DMS 273 (cell line): ENCODE measurements around the gene FGA.

ENCODE experiments used
- DNase-seq: peaks from one replicate; lab custom pipeline; 2025; ENCODE audit not compliant: unreplicated experiment; lab: John Stamatoyannopoulos, UW

FGA gene

GRCh38 chr4:154583230-154583629, 7.3 kb downstream of the FGA start:
- no peak for DNase-seq

- DNase-seq: no peak
These were observed 7.8 kb downstream of the FGA start for GRCh38 chr4:154582723-154583122.

GRCh38 chr4:154579927-154580326, 10.6 kb downstream of the FGA start:
- DNase-seq: no peak

GRCh38 chr4:154578919-154579318, 11.6 kb downstream of the FGA start:
- DNase-seq: no peak

GRCh38 chr4:154577324-154577723, 13.2 kb downstream of the FGA start:
- no peak for DNase-seq

- no peak for DNase-seq
These were observed 16.2 kb downstream of the FGA start for GRCh38 chr4:154574311-154574710.

- DNase-seq: no peak
These were observed 17.2 kb downstream of the FGA start for GRCh38 chr4:154573190-154573870.

GRCh38 chr4:154569584-154569983, 21.0 kb downstream of the FGA start:
- no peak for DNase-seq

GRCh38 chr4:154569028-154569427, 21.5 kb downstream of the FGA start:
- DNase-seq: no peak

- no peak for DNase-seq
These were observed 23.8 kb downstream of the FGA start for GRCh38 chr4:154566639-154567204.

- no peak for DNase-seq
These were observed 24.8 kb downstream of the FGA start for GRCh38 chr4:154565704-154566103.

- DNase-seq: no peak
These were observed 26.2 kb downstream of the FGA start for GRCh38 chr4:154564311-154564710.

- DNase-seq: no peak
These were observed 27.8 kb downstream of the FGA start, which contains the start of gene FGB for GRCh38 chr4:154562697-154563254. FGB (plus strand) TSS chr4:154563011; CDS start chr4:154563019, 8 bp downstream.

- DNase-seq: no peak
These were observed 29.7 kb downstream of the FGA start for GRCh38 chr4:154560824-154561231.

- DNase-seq: no peak
These were observed 30.1 kb downstream of the FGA start for GRCh38 chr4:154560419-154560801.

- DNase-seq: peak; percentile 50
These were observed 30.8 kb downstream of the FGA start for GRCh38 chr4:154559494-154560418.

- DNase-seq: no peak
These were observed 31.4 kb downstream of the FGA start for GRCh38 chr4:154559141-154559493.

- DNase-seq: peak; percentile 74
These were observed 38.5 kb downstream of the FGA start for GRCh38 chr4:154551872-154552686.

- peak; percentile 96 for DNase-seq
These were observed 40.4 kb downstream of the FGA start, which contains the start of gene PLRG1 for GRCh38 chr4:154549894-154550790. PLRG1 (minus strand) TSS chr4:154550400; CDS start chr4:154550308, 92 bp downstream.

GRCh38 chr4:154545689-154546088, 44.9 kb downstream of the FGA start:
- no peak for DNase-seq
